NCI-H128 (cell line): Measurements from ENCODE around the gene KRT8.

Experiments
- DNase-seq: peaks from one replicate; lab custom pipeline; 2025; ENCODE audit not compliant: unreplicated experiment; lab: John Stamatoyannopoulos, UW

The KRT8 gene

GRCh38 chr12:52849511-52849910, 55.4 kb downstream of the KRT8 start:
- DNase-seq, result no peak

- DNase-seq, result no peak
These were observed 56.1 kb downstream of the KRT8 start, which contains the start of gene KRT78 for GRCh38 chr12:52848661-52849255. Gene KRT78, minus strand, starts transcription at chr12:52848994. Its CDS starts 64 bp downstream, at chr12:52848930.

GRCh38 chr12:52847335-52848102, 57.4 kb downstream of the KRT8 start:
- no peak for DNase-seq
